Measurements from ENCODE around the gene C1orf216. TPM values are rescaled to one million over a fixed set of nuclear protein-coding genes. Genes with fewer than 3 reads are reported as not detected.
"Not testable (repeated sequence)": the region's sequence is repeated elsewhere in the genome, so short reads cannot be mapped to it uniquely, and the experiment has no call there.

C1orf216 gene
- total RNA-seq, 1 experiment from 2014 or later = 6.6 TPM

DNA sequence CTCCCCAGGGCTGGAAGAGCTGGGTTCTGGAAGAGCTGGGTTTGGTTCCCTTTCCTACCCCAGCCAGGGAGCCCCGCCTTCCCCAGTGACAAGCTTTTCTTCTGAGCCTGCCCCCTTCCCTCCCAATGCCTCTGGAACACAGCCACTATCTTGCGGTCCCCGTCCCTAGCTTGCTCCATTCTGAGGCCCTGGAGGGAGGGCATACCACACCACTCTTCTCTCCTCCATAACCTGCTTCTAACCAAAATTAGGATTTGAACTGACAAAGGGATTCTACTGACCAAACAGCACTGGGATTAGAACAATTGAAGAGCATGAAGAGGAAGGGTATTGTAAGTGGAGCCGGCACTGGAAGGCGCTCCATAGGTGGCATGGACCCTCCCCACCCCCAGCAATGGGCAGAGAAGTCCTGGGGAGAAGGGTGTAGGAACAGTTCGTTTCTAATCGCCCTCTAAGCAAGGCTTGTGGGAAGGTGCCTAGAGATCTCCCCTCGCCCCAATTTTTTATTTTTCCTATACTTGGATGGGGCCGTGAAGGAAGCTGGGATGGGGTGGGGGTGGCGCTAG, 690 bp downstream of the C1orf216 start:
- ChIA-PET POLR2A (no interaction called here), CTCF (interaction anchor here (1.4 kb wide), 1 partner anchor 149 kb away, joined by 3 read pairs; no protein-coding TSS in a partner anchor)
- Mint-ChIP-seq H3K27me3 (ENCODE audit: insufficient read depth, unreplicated experiment) (no peaks in the 10 kb centered on the region), H3K4me3 (ENCODE audit: unreplicated experiment) (peak overlapping the region; percentile 97), H3K9me3 (ENCODE audit: unreplicated experiment) (no peaks in the 10 kb centered on the region), H3K27ac (ENCODE audit: unreplicated experiment) (no peak overlapping the region), H3K36me3 (ENCODE audit: insufficient read depth, unreplicated experiment) (peaks cover 18% of the 10 kb centered on the region), H3K4me1 (ENCODE audit: low read depth, unreplicated experiment) (peaks cover 28% of the 10 kb centered on the region)
- TF ChIP-seq CTCF (IDR thresholded peaks at IDR 0.05; ENCODE audit: insufficient read depth in 1 of 2, low read depth in 1 of 2, low read length in 1 of 2, severe bottlenecking in 1 of 2, unreplicated experiment in 1 of 2) = no peak
- Histone ChIP-seq H3K4me3 (ENCODE audit: low read depth, low read length) (peak overlapping the region; percentile 65), H3K27me3 (replicated peaks; ENCODE audit: control insufficient read depth, insufficient read depth, low read length) (no peaks in the 10 kb centered on the region), H3K9me3 (no peaks in the 10 kb centered on the region), H3K4me1 (no peaks in the 10 kb centered on the region; the same call in 1 of the 2 replicates), H3K36me3 (ENCODE audit: control insufficient read depth, insufficient read depth, low read length) (no peaks in the 10 kb centered on the region; the same call in 1 of the 2 replicates)
- TSS peak; percentile 42 for BruUV-seq (replicated peaks)
- intact Hi-C loops (cut with micrococcal nuclease; ENCODE audit: unreplicated experiment) = loop anchor here (5.0 kb wide), 1 partner anchor 76 kb away; the partner anchor contains the start of gene PSMB2
- peak; percentile 18 to 37 for DNase-seq

GRCh38 chr1:35715568-35716002, 3.1 kb downstream of the C1orf216 start:
- peak; percentile 57 to 67 for DNase-seq
- H3K36me3 ChIP-seq (ENCODE audit: control insufficient read depth, insufficient read depth, low read length) = no peaks in the 10 kb centered on the region; the same call in 1 of the 2 replicates
- no TSS peak for BruUV-seq (replicated peaks)
- H3K4me3 ChIP-seq (ENCODE audit: low read depth, low read length) = no peak overlapping the region
- intact Hi-C loops (cut with micrococcal nuclease; ENCODE audit: unreplicated experiment) = loop anchor here (1.0 to 5.0 kb wide), 2 partner anchors 73 to 146 kb away; partner anchors contain the start of gene PSMB2
- H3K4me1 ChIP-seq = no peaks in the 10 kb centered on the region; the same call in 1 of the 2 replicates
- Mint-ChIP-seq H3K36me3 (ENCODE audit: insufficient read depth, unreplicated experiment) (peaks cover 16% of the 10 kb centered on the region), H3K4me3 (ENCODE audit: unreplicated experiment) (no peak overlapping the region), H3K4me1 (ENCODE audit: low read depth, unreplicated experiment) (peaks cover 22% of the 10 kb centered on the region), H3K27ac (ENCODE audit: unreplicated experiment) (no peak overlapping the region), H3K9me3 (ENCODE audit: unreplicated experiment) (no peaks in the 10 kb centered on the region), H3K27me3 (ENCODE audit: insufficient read depth, unreplicated experiment) (no peaks in the 10 kb centered on the region)
- peak; percentile 60 to 73 for TF ChIP-seq CTCF (IDR thresholded peaks at IDR 0.05; ENCODE audit: insufficient read depth in 1 of 2, low read depth in 1 of 2, low read length in 1 of 2, severe bottlenecking in 1 of 2, unreplicated experiment in 1 of 2)
- CTCF ChIA-PET = interaction anchor here (0.5 to 1.6 kb wide), 11 partner anchors 9 to 148 kb away, joined by 3 to 12 read pairs (median 3); no protein-coding TSS in a partner anchor
- no peaks in the 10 kb centered on the region for H3K27me3 ChIP-seq (replicated peaks; ENCODE audit: control insufficient read depth, insufficient read depth, low read length)
- H3K9me3 ChIP-seq = no peaks in the 10 kb centered on the region
- POLR2A ChIA-PET = interaction anchor here (1.2 kb wide), 1 partner anchor 147 kb away, joined by 3 read pairs; no protein-coding TSS in a partner anchor

- no peak for TF ChIP-seq CTCF (IDR thresholded peaks at IDR 0.05; ENCODE audit: insufficient read depth in 1 of 2, low read depth in 1 of 2, low read length in 1 of 2, severe bottlenecking in 1 of 2, unreplicated experiment in 1 of 2)
- H3K27ac Mint-ChIP-seq (ENCODE audit: unreplicated experiment) = no peak overlapping the region
- H3K9me3 Mint-ChIP-seq (ENCODE audit: unreplicated experiment) = no peaks in the 10 kb centered on the region
- H3K4me1 Mint-ChIP-seq (ENCODE audit: low read depth, unreplicated experiment) = peaks cover 19% of the 10 kb centered on the region
- Histone ChIP-seq H3K4me3 (ENCODE audit: low read depth, low read length) (no peak overlapping the region), H3K9me3 (no peaks in the 10 kb centered on the region), H3K4me1 (no peaks in the 10 kb centered on the region), H3K36me3 (ENCODE audit: control insufficient read depth, insufficient read depth, low read length) (no peaks in the 10 kb centered on the region; the same call in 1 of the 2 replicates), H3K27me3 (replicated peaks; ENCODE audit: control insufficient read depth, insufficient read depth, low read length) (no peaks in the 10 kb centered on the region)
- DNase-seq = no peak
- no peak overlapping the region for H3K4me3 Mint-ChIP-seq (ENCODE audit: unreplicated experiment)
- peaks cover 14% of the 10 kb centered on the region for H3K36me3 Mint-ChIP-seq (ENCODE audit: insufficient read depth, unreplicated experiment)
- ChIA-PET POLR2A (interaction anchor here (1.2 kb wide), 1 partner anchor 146 kb away, joined by 3 read pairs; no protein-coding TSS in a partner anchor), CTCF (interaction anchor here (0.5 to 1.6 kb wide), 9 partner anchors 10 to 150 kb away, joined by 3 to 12 read pairs (median 4); no protein-coding TSS in a partner anchor)
- intact Hi-C loops (cut with micrococcal nuclease; ENCODE audit: unreplicated experiment) = loop anchor here (1.0 to 5.0 kb wide), 2 partner anchors 73 to 146 kb away; partner anchors contain the start of gene PSMB2
- H3K27me3 Mint-ChIP-seq (ENCODE audit: insufficient read depth, unreplicated experiment) = no peaks in the 10 kb centered on the region
- BruUV-seq (replicated peaks) = no TSS peak
These were observed 3.6 kb downstream of the C1orf216 start for GRCh38 chr1:35714921-35715567.

DNA sequence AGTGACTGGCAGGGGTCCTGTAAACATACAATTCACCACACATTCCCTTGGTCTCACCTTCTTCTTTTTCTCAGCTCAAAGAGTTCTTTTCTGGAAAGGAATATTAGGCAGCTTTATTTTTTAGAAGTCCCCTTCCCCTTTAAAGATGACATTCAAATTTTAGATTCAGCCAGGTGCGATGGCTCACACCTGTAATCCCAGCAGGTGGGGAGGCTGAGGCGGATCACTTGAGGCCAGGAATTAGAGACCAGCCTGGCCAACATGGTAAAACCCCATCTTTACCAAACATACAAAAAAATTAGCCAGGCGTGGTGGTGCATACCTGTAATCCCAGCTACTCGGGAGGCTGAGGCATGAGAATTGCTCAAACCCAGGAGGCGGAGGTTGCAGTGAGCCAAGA, 7.6 kb downstream of the C1orf216 start:
- DNase-seq; H3K27ac Mint-ChIP-seq (ENCODE audit: unreplicated experiment); CTCF ChIA-PET; intact Hi-C loops (cut with micrococcal nuclease; ENCODE audit: unreplicated experiment); H3K9me3 Mint-ChIP-seq (ENCODE audit: unreplicated experiment); H3K36me3 ChIP-seq (ENCODE audit: control insufficient read depth, insufficient read depth, low read length); H3K9me3 ChIP-seq; H3K4me3 Mint-ChIP-seq (ENCODE audit: unreplicated experiment); BruUV-seq (replicated peaks); H3K4me1 ChIP-seq; H3K36me3 Mint-ChIP-seq (ENCODE audit: insufficient read depth, unreplicated experiment); H3K27me3 Mint-ChIP-seq (ENCODE audit: insufficient read depth, unreplicated experiment); POLR2A ChIA-PET; H3K4me3 ChIP-seq (ENCODE audit: low read depth, low read length); H3K27me3 ChIP-seq (replicated peaks; ENCODE audit: control insufficient read depth, insufficient read depth, low read length): not testable (repeated sequence)
- peaks cover 13% of the 10 kb centered on the region for H3K4me1 Mint-ChIP-seq (ENCODE audit: low read depth, unreplicated experiment)
